Measurements from ENCODE around the gene KLRC1.
A peak's percentile ranks its signal among the peaks of the same experiment; 100 is the strongest.
"Not testable (repeated sequence)": the region's sequence is repeated elsewhere in the genome, so short reads cannot be mapped to it uniquely, and the experiment has no call there.

The KLRC1 gene

GRCh38 chr12:10420334-10420733 is 32.8 kb downstream of the KLRC1 start, which contains the start of gene KLRC3:
KLRC3 (minus strand) TSS chr12:10420595; CDS start chr12:10420550, 45 bp downstream.
- DNase-seq: not testable (repeated sequence)

- DNase-seq: peak; percentile 3 to 31
These were observed 43.8 kb downstream of the KLRC1 start, which contains the start of gene KLRC4 for GRCh38 chr12:10409392-10409791. KLRC4 (minus strand) TSS chr12:10409757; CDS start chr12:10409575, 182 bp downstream.

GRCh38 chr12:10408842-10409241 is 44.3 kb downstream of the KLRC1 start:
- no peak for DNase-seq

- no peak for DNase-seq
These were observed 46.5 kb downstream of the KLRC1 start for GRCh38 chr12:10406725-10407124.

GRCh38 chr12:10405294-10405693 is 47.9 kb downstream of the KLRC1 start:
- DNase-seq: no peak

GRCh38 chr12:10404798-10405197 is 48.4 kb downstream of the KLRC1 start:
- DNase-seq: no peak

- no peak for DNase-seq
These were observed 52.3 kb downstream of the KLRC1 start for GRCh38 chr12:10400829-10401228.

- no peak for DNase-seq
These were observed 55.0 kb downstream of the KLRC1 start for GRCh38 chr12:10398168-10398567.

- DNase-seq: no peak
These were observed 55.9 kb downstream of the KLRC1 start for GRCh38 chr12:10397296-10397695.

GRCh38 chr12:10396176-10396575 is 57.0 kb downstream of the KLRC1 start:
- not testable (repeated sequence) for DNase-seq

Data from NCI-H187 (cell line).